Keratinocyte (primary cell): Measurements from ENCODE around the gene CHSY1. TPM values are rescaled to one million over a fixed set of nuclear protein-coding genes. Genes with fewer than 3 reads are reported as not detected.
"Not testable (repeated sequence)": the region's sequence is repeated elsewhere in the genome, so short reads cannot be mapped to it uniquely, and the experiment has no call there.

Source experiments
- DNase-seq: peaks from one replicate; pipeline ENCODE4 v3.0.0-alpha.2; 2011; ENCODE audit warnings: low read depth, missing footprints, low spot score
- FAIRE-seq: peaks from 2 replicates; lab custom pipeline; 2011; peaks lifted over from hg19 to GRCh38; lab: Jason Lieb, UNC
- H2AFZ ChIP-seq: 2 replicates; pipeline ENCODE4 v1.6.0; 2012; ENCODE audit warnings: low read length, control low read depth, inconsistent platforms; ENCODE audit not compliant: control insufficient read depth
- H3K27ac ChIP-seq: 2 replicates; pipeline ENCODE4 v1.5.1; 2011; ENCODE audit warnings: low read length; ENCODE audit not compliant: control insufficient read depth, insufficient read depth
- H3K27me3 ChIP-seq: 3 replicates; pipeline ENCODE4 v1.6.0; 2011; ENCODE audit warnings: low read length; ENCODE audit not compliant: control insufficient read depth, insufficient read depth; ENCODE audit errors: extremely low read depth
- H3K36me3 ChIP-seq, 2 experiments: 2 replicates in 1 of 2; 3 replicates in 1 of 2; pipeline ENCODE4 v1.5.1; 2011; ENCODE audit warnings: low read length in 2 of 2, mild to moderate bottlenecking in 1 of 2; ENCODE audit not compliant: control insufficient read depth in 2 of 2, insufficient read depth in 2 of 2; ENCODE audit errors: extremely low read depth in 1 of 2
- H3K4me1 ChIP-seq: 3 replicates; pipeline ENCODE4 v1.5.1; 2011; ENCODE audit warnings: low read length; ENCODE audit not compliant: control insufficient read depth, insufficient read depth; ENCODE audit errors: extremely low read depth
- H3K4me2 ChIP-seq: 3 replicates; pipeline ENCODE4 v1.6.0; 2011; ENCODE audit warnings: low read depth, low read length; ENCODE audit not compliant: control insufficient read depth, insufficient read depth; ENCODE audit errors: extremely low read depth
- H3K4me3 ChIP-seq, 3 experiments: fragments of 200-600 bp in 1 of 3; sonication (generic) in 1 of 3; 2 replicates in 2 of 3; 3 replicates in 1 of 3; pipeline ENCODE4 v1.5.1; 2011 to 2016; ENCODE audit warnings: low read length in 3 of 3, mild to moderate bottlenecking in 3 of 3, control low read depth in 2 of 3, inconsistent platforms in 1 of 3, low read depth in 1 of 3, mixed read lengths in 1 of 3, mixed run types in 1 of 3, moderate library complexity in 1 of 3; ENCODE audit not compliant: control insufficient read depth in 2 of 3, insufficient read depth in 2 of 3; ENCODE audit errors: extremely low read depth in 1 of 3
- H3K79me2 ChIP-seq: 2 replicates; pipeline ENCODE4 v1.6.0; 2012; ENCODE audit warnings: low read length; ENCODE audit not compliant: control insufficient read depth, insufficient read depth
- H3K9ac ChIP-seq: 3 replicates; pipeline ENCODE4 v1.6.0; 2011; ENCODE audit warnings: low read length; ENCODE audit not compliant: control insufficient read depth, insufficient read depth; ENCODE audit errors: extremely low read depth
- H3K9me1 ChIP-seq: 3 replicates; pipeline ENCODE4 v1.6.0; 2011; ENCODE audit warnings: low read length; ENCODE audit not compliant: control insufficient read depth, insufficient read depth; ENCODE audit errors: extremely low read depth
- H3K9me3 ChIP-seq: 2 replicates; pipeline ENCODE4 v1.5.1; 2012; ENCODE audit warnings: low read depth, low read length; ENCODE audit not compliant: control insufficient read depth
- H4K20me1 ChIP-seq: 3 replicates; pipeline ENCODE4 v1.6.0; 2011; ENCODE audit warnings: low read length; ENCODE audit not compliant: control insufficient read depth, insufficient read depth; ENCODE audit errors: extremely low read depth
- CTCF ChIP-seq, 3 experiments: IDR thresholded peaks in 1 of 3; conservative IDR thresholded peaks in 1 of 3; optimal IDR thresholded peaks in 1 of 3; 2 replicates in 2 of 3; 3 replicates in 1 of 3; pipeline versions ENCODE3 to v1.5.1; 2011; ENCODE audit warnings: low read length in 3 of 3, mild to moderate bottlenecking in 3 of 3, moderate library complexity in 2 of 3, control low read depth in 1 of 3, inconsistent platforms in 1 of 3; ENCODE audit not compliant: insufficient read depth in 2 of 3; ENCODE audit errors: extremely low read depth in 1 of 3
- EZH2 ChIP-seq: IDR thresholded peaks from one replicate; pipeline ENCODE4 v1.6.1; 2012; ENCODE audit warnings: inconsistent platforms, mild to moderate bottlenecking, low read length, moderate library complexity
- dilution Hi-C: fragments of 300-500 bp; cut with MboI; formaldehyde crosslinking; loops from one replicate; pipeline ENCODE4 v1.7.0; 2020; ENCODE audit warnings: low sequenced_read_pairs; ENCODE audit not compliant: extremely low pct_ligation_motif_present
- polyA plus RNA-seq, 5 experiments: library from polyadenylated mRNA; depleted of rRNA in 3 of 5; stranded (reverse) in 3 of 5; stranded (forward) in 1 of 5; unstranded in 1 of 5; fragments of >200 nt; gene quantifications; 1 replicate in 1 of 5; 2 replicates in 3 of 5; 3 replicates in 1 of 5; pipeline versions ENCODE4 v1.2.1 to v1.2.3, GENCODE V29; 2011 to 2012; ENCODE audit warnings: missing spikeins in 2 of 5, low read depth in 1 of 5, low replicate concordance in 1 of 5

The CHSY1 gene
- polyA plus RNA-seq, 1 donor (not counting 4 experiments of a cell fraction or from before 2014, with no cell fraction given): 27.0 TPM

DNA sequence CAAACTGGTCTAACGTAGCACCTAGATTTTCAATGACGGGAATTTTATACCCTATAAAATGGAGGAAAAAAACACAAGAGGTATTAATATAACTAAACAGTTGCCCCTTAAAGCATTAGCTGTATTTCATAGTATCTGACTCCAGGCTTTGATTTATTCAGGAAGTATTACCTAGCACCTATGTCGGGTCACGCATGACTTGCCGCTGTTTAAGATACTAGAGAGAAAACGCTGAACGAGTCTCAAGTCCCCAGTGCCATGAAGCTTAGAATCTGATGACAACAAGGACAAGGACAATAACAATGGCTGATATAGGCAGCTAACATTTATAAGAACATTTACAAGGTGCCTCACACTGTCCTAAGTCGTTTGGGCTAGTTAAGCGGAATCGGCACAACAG is 41.3 kb upstream of the CHSY1 start:
- dilution Hi-C loops: no loop called here
- DNase-seq (no peak), FAIRE-seq (no peak)
- H3K9me1 ChIP-seq: no peaks in the 10 kb centered on the region
- H3K27me3 ChIP-seq: no peaks in the 10 kb centered on the region
- H4K20me1 ChIP-seq: peaks cover 12% of the 10 kb centered on the region
- no peak for TF ChIP-seq CTCF (optimal IDR thresholded peaks at IDR 0.05 in 1 of 3, IDR thresholded peaks at IDR 0.05 in 1 of 3, conservative IDR thresholded peaks at IDR 0.05 in 1 of 3; ENCODE audit: extremely low read depth in 1 of 3, insufficient read depth in 2 of 3, low read length in 3 of 3)
- no peak for TF ChIP-seq EZH2
- peak overlapping the region; percentile 80 for H3K4me2 ChIP-seq
- no peak overlapping the region for H2AFZ ChIP-seq
- peak overlapping the region; percentile 96 for H3K9ac ChIP-seq
- peak overlapping the region; percentile 96 to 100 (median 99) for H3K4me3 ChIP-seq
- peak overlapping the region; percentile 93 for H3K27ac ChIP-seq
- peaks cover 4 to 18% of the 10 kb centered on the region in 2 experiments for H3K36me3 ChIP-seq
- H3K9me3 ChIP-seq: no peaks in the 10 kb centered on the region
- H3K79me2 ChIP-seq: peaks cover 61% of the 10 kb centered on the region
- peaks cover 42% of the 10 kb centered on the region for H3K4me1 ChIP-seq

DNA sequence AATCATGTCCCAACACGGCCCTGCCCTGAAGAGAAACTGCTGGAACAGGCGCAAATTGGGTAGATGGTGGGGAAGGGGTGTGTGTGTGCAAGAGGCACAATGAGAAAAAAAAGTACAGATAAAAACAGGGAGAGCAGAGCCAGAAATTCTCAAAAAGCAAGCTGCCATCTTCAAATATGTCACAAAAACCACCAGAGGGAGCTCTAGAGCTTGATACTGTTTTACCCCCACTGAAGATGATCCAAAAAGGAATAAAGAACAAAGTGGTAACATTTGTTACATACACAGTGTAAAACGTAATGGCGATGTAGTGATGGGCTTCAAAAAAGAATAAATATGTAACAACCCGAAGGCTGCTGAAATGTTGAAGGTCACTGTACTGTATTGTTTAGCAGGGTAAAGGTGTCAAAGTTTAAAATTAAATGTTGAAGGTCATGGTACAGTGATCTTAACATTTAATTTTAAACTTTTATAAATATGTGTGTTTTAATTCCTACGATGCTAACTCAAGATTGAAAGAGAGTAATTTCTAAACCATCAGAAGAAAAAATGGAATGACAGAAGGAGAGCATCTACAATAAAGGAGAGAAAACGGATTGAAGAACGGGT is 37.2 kb upstream of the CHSY1 start:
- Histone ChIP-seq H3K9me1 (no peaks in the 10 kb centered on the region), H3K4me3 (no peak overlapping the region), H3K27ac (no peak overlapping the region), H3K9me3 (no peaks in the 10 kb centered on the region), H2AFZ (no peak overlapping the region), H3K27me3 (no peaks in the 10 kb centered on the region), H4K20me1 (peaks cover 10% of the 10 kb centered on the region), H3K36me3 (peaks cover 18 to 47% of the 10 kb centered on the region in 2 experiments), H3K79me2 (peaks cover 64% of the 10 kb centered on the region), H3K4me1 (peaks cover 21% of the 10 kb centered on the region), H3K9ac (no peak overlapping the region), H3K4me2 (no peak overlapping the region)
- TF ChIP-seq CTCF (optimal IDR thresholded peaks at IDR 0.05 in 1 of 3, IDR thresholded peaks at IDR 0.05 in 1 of 3, conservative IDR thresholded peaks at IDR 0.05 in 1 of 3; ENCODE audit: extremely low read depth in 1 of 3, insufficient read depth in 2 of 3, low read length in 3 of 3) (peak in 2 of 3 experiments; percentile 59 to 68), EZH2 (no peak)
- no peak for FAIRE-seq
- no peak for DNase-seq
- dilution Hi-C loops: no loop called here

- dilution Hi-C loops, FAIRE-seq, H3K9ac ChIP-seq, H3K27ac ChIP-seq, H4K20me1 ChIP-seq, DNase-seq, H3K9me1 ChIP-seq, H3K27me3 ChIP-seq, H2AFZ ChIP-seq, H3K4me2 ChIP-seq, H3K4me3 ChIP-seq, H3K9me3 ChIP-seq, H3K4me1 ChIP-seq: not testable (repeated sequence)
- H3K79me2 ChIP-seq: peaks cover 48% of the 10 kb centered on the region
- peaks cover 24 to 50% of the 10 kb centered on the region in 2 experiments for H3K36me3 ChIP-seq
Observed at GRCh38 chr15:101287342-101287741, 35.5 kb upstream of the CHSY1 start.
